DMS53 treated with DMSO at 0.1 percent for 48 hours (cell line): Measurements from ENCODE around the gene FANCE.
"Not testable (repeated sequence)": the region's sequence is repeated elsewhere in the genome, so short reads cannot be mapped to it uniquely, and the experiment has no call there.

Experiments
- DNase-seq: peaks from one replicate; lab custom pipeline; 2025; ENCODE audit not compliant: unreplicated experiment; lab: John Stamatoyannopoulos, UW

FANCE gene

DNA sequence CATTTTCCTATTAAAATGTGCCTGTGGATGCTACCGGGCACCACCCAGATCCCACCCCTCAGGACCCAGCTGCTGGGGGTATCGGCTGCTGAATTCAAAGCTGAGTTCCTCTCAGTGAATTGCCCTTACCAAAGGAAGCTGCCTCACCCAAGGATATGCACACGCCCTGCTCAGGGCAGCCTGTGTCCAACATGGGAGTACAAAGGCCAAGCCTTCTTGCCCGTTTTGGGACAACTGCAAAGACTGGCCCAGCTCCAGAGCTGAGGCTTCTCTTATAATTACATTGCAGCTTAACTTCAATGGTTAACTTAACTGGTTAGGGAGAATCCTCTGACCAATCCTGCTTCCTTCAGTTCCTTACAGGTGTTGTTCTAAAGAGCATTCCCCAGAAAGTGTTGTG, 19.8 kb upstream of the FANCE start:
- DNase-seq: no peak

DNA sequence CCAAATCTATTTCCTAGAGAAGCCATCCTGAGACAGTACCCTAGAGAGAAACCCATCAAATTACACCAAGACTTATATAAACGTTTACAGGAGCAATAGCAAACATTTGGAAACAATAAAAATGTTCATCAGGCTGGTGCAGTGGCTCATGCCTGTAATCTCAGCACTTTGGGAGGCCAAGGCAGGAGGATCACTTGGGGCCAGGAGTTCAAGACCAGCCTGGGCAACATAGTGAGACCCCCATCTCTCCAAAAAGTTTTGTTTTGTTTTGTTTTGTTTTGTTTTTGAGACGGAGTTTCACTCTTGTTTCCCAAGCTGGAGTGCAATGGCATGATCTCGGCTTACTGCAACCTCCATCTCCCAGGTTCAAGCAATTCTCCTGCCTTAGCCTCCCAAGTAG, 19.4 kb upstream of the FANCE start:
- DNase-seq: not testable (repeated sequence)

DNA sequence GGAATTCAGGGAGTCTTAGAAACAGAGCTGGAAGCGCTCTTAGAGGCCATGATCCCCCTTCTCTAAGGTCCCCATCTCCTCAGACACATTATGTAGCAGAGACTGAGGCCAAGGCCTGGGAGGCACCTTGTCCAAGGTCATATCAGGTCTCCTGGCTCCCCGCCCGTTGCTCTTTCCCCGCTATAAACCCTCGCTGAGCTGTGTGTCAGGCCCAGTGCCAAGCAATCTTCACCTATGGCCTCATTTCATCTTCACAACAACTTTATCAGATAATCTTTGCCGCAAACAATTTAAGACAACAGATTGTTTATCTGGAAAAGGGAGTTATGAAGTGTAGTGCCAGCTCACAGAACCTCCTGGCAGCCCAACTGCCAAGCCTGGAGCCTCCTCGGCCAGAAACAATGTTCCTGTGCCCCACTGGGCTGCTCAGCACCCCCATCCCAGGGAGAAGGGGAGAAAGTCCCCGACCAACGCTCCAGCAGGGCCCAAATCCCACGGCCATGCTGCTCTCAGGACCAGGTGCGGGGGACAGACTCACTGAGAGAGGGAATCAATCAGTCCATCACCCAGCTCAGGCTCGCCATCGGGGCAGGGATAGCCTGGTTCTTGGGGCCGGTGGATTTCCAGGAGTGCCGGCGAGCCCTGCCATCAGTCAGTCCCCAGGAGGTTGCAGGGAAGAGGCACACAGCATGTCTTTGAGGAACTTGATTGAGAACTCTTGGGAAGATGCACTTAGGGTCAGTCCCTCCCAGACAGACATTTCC, 16.9 kb upstream of the FANCE start:
- no peak for DNase-seq

DNA sequence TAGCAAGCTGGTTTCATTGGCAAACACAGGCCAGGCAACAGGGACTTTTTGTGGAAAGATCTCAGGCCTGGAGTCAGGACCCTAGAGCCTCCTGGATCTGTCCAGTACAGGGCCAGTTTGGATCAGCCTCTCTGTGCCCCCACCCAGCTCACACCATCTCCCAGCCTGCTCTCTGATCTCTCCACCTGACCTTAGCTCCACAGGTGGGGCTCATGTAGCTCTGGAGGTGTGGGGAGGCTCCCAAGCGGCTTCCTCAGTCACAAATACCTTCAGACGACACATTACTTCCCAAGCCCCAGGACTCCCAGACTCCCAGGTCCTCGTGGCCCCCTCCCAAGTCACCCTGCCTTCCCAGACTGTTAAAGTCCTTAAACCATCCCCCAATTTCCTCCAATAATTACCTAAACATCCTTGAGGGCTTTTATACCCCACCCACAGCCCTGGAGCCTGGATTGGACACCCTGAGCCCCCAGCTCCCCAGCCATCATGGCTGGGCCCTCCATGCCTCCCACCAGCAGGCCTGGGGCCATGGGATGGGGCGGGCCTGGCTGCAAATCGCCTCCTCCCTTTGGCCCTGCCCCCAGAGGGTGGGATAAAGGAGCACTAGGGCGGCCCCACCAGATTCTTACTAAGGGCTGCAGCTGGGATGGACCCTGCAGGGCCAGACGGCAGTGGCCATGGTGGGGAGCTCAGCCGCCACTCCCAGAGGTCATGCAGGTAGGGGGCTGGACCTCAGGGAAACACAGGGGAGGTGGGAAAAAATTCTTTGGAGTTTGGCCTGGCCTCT, 15.9 kb upstream of the FANCE start:
- DNase-seq: no peak

DNA sequence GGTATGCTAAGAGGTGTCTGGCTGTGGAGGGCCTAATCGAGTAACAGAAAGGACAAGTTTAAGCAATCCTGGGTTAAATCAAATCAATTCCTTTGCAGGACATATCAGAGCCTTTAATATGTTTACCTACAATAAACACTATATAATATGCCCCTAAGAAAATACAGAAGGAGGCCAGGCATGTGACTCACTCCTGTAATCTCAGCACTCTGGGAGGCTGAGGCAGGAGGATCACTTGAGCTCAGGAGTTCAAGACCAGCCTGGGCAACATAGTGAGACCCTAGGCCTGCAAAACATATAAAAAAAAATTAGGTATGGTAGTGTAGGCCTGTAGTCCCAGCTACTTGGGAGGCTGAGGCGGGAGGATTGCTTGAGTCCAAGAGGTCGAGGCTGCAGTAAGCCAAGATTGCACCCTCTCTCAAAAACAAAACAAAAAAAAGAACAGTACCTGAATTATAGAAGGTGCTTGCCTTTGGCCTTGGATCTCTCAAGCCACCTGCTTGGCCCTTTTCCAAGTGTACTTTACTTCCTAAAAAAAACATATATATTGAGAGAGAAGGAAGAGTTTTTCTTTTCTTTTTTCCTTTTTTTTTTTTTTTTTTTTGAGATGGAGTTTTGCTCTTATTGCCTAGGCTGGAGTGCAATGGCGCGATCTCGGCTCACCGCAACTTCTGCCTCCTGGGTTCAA, 13.6 kb upstream of the FANCE start:
- not testable (repeated sequence) for DNase-seq

DNA sequence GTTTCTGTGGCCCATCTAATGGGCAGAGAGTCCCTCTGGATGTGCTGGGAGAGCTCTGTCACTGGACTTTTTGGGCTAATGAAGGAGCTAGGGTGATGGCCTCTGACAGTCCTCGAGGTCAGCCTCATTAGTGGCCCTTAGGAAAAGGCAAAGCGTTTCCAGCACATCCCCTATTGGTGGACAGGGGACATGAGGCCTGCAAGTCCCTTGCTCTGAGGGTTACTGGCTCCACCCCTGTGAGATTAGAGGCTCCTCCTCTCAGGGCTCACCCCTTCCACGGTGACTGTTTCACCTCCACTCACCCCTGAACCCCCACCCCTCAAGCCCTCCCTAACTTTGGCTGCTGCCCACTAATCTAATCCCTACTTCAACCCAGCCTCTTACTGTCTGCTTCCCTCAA, 12.8 kb upstream of the FANCE start:
- DNase-seq: no peak

DNA sequence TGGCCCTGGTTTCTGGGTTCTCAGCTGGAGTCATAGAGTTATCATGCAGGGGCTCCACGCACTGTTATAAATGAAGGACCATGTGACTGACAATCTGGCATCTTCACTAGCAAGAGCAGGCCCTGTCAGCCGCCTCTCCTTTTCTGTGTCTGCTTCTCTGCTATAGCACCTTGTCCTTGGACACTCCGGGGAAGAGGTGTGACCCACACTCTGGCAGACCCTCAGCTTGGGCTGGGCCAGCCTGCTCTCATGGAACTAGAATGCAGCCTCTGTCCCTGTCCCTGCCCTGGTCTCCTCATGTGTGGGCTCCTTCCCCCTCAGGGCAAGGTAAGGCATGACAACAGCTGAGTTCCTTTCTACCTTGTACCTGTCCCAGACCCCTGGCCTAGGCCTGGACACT, 10.9 kb upstream of the FANCE start:
- no peak for DNase-seq

DNA sequence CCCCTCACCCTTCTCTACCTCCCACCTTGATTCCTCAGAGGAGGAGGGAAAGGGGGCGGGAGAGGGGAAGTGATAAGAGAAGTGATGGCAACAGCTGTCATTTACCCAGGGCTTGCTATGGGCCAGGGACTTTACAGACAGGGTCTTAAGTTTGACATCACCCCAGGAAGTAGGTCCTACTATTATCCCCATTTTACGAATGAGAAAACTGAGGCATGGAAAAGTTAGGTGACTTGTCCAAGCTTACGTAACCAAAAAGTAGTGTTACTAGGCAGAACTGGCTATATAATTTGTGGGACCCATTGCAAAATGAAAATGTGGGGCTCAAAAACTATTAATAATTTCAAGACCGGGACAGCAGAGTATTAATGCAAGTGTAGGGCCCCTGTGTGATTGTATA, 10.5 kb upstream of the FANCE start:
- DNase-seq: no peak

DNA sequence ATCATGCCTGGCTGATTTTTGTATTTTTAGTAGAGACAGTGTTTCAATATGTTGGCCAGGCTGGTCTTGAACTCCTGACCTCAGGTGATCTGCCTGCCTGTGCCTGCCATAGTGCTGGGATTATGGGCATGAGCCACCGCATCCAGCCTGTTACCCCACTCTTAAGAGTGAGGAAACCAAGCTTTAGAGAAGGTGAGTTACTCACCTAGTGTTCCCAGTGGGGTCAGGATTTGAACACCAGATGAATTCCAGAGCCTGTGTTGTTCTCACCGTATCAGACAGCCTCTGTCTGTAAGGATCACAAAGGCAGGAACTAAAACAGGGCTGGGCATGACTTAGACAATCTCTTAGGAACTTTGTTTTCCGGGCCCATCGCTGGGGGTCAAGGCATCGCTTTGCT, 9.4 kb upstream of the FANCE start:
- DNase-seq: no peak

DNA sequence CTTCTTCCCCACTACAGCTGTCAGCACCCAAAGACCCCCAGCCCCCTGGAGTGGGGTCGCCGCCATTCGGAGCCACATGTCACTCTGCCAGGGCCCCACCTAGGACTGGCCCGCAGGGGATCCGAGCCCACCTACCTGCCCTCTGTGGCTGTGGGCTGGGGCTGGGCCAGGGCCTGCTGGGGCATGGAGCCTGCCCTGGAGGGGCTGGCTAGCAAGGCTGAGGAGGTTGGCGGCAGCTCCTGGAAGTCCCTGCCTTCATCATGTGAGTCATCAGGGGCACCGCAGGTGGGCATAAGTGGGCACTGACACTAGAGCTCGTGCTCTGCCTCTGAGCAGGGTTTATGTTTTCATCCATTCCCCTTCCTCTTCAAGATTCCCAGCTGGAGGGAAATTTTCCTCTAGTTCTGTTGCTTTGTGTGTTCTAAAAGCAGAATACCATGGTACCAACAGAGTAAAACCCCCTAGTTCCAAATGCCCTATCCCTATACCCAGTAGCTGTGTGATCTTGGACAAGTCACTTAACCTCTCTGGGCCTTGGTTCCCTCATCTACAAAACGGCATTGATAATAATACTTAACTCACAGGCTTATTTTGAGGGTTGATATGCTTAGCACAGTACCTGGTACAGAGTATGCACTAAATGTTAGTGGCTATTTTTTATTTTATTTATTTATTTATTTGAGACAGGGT, 8.7 kb upstream of the FANCE start:
- no peak for DNase-seq

DNA sequence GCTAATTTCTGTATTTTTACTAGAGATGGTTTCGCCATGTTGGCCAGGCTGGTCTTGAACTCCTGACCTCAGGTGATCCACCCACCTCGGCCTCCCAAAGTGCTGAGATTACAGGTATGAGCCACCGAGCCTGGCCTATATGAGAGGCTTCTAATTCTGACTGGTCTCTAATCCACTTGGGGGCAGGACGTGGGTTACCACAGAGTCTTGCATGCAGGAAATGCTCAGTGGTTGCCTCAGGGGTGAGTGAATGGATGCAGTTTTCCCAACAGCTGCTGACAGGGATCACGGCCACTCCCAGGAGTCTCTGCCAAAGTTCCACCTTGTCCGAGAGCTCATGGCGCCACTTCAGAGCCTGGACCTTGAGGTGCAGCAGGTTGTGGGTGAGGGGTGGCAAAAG, 6.4 kb upstream of the FANCE start:
- no peak for DNase-seq

DNA sequence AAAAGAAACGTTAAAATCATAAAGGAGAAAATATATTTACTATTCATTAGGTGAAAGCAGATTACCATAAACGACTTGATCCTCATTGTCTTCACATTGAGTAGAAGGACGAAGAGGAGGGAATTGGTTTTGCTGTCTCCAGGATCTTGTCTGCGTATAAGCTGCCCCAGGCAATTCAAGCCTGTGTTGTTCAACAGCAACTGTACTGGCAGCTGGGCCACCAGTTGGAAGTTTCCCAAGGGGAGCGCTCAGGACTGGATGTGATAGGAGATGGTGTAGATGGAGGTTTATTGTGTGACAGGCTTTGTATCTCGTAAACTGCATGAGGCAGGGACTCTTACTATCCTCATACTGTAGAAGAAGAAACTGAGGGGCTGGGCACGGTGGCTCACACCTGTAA, 3.9 kb upstream of the FANCE start:
- no peak for DNase-seq

DNA sequence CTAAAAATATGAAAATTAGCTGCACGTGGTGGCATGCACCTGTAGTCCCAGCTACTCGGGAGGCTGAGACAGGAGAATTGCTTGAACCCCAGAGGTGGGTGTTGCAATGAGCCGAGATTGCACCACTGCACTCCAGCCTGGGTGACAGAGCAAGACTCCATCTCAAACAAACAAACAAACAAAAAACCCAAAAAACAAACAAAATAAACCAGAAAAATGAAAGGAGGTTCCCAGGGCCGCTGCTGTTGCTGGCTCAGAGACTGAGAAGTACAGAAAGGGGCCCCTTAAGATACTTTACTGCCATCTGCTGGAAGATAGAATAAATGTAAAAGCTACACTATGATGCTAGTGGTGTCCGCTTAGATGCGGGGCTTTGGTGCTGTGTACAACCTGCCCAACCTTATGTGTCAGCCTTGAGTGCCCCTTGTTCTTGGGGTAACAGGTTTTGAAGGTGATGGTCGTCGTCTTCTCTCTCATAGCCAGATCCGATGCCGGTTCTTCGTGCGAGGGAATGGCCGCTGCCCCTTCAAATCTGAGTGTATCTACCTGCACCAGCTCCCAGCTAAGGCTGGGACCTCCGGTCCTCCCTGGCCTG, 2.8 kb upstream of the FANCE start:
- peak; percentile 67 for DNase-seq

DNA sequence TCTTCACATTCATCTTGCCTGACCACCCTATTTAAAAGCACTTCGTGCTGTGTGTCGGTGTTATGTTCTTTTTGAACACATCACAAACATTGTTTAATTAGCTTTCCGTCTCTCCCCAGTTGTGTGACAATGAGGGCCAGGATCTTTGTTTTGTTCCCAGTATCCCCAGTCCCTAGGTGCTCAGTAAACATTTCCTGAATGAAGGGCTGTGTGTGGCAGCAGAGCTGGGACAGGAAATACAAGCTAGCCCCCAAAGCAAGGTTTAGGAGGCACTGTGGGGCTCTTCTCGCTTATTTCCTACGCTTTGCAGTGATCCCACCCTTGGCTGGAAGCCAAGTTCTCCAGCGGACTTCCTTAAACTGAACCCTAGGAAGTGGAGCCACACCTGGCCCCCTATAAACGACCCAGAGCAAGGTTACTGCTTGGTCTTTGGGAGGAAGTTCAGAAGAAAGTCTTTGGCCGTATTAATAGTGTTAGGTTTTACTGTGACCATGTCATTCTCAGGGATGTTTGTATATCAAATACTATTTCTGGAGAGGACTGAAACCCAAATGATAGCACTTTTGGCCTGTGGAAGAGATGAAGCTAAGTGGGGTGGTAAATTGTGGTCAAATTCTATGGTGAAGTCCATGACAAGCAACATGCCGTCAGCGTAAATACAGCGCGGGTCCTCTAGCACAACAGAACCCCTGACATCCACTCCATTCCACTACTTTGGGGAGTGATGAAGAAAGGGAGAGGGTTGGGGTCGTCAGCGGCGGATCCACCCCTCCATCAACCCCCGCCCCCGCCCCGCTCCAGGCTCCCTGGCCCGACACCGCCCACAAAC, 570 bp upstream of the FANCE start:
- DNase-seq: no peak

DNA sequence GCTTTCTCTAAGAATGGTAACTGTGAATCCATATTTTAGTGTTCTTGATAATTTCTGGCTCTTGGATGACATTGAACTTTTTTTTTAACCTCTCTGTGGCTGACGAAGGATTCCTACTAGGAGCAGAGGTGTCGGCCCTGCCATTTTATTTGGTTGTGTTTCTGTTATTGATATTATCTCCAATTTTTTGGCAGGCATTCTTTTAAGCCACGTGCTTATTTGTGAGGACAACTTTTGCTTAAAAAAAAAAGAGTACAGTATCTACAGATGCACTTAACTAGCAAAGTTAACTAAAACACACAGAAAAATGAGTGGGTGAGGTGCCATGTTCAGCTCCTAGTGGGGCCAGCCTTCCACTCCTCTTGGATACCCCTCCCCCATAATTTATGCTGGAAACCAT, 1.1 kb downstream of the FANCE start:
- no peak for DNase-seq

DNA sequence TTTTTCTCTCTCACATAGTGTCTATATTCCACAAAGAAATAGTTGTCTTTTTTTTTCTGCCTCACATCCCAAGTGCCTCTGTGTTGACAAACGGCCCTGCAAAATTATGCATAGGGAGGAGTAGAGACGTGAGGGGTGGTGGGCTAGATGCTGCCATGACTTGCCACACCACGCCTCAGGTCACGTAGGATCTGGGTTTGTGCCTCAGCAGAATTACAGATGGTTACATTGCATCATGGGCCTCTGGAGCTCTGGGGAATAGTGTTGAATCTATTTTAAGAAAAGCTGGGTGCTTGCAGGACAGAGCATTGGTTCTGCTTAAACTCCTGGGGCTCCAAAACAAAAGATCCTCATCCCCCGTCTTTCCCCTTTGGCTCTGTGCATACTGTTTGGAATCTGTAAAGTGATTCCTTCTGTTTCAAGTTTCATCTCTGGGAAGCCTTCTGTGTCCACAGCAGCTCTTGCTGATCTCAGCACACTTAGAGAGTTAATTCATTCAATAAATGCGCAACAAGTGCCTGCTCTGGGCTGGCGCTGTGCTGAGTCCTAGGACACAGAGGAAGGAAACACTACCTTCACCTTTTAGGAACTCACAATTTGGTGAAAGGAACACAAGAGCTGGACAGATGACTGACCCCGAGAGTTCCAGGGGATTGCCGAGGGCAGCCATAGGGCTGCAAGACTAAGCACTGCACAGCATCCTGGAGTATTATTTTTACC, 2.4 kb downstream of the FANCE start:
- DNase-seq: no peak

DNA sequence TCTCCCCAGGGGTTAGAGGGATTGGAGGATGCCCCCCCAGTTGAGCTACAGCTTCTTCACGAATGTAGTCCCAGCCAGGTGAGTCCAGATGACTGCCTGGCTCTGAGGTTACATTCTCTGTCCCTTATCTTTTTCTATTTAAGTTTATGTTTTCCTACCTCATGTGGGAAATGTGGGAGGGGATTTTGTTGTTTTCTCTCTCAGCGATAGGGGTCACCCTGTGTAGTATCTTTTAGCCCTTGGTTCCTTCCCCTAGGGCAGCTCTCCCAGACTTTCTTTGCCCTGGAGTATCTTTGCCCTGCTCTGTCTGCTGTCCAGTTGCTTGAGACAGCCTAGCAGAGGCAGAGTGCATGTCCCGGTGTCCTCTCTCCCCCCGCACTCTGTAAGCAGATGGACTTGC, 5.8 kb downstream of the FANCE start:
- no peak for DNase-seq

DNA sequence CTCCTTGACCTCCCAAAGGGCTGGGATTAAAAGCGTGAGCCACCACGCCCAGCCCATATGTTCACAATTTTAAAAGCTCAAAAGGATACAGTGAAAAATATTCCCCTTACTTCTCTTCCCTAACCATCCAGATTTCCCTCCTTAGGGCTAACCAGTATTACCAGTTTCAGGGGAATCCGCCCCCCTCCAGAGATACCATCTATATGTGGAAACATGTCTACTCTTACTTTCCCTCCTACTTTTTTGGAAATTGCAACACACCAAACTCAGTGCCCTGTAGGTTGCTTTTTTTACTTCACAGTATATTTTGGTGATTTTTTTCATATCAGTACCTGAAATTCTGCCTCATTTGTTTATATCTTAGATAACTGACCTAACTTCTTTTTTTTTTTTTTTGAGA, 9.1 kb downstream of the FANCE start:
- no peak for DNase-seq

DNA sequence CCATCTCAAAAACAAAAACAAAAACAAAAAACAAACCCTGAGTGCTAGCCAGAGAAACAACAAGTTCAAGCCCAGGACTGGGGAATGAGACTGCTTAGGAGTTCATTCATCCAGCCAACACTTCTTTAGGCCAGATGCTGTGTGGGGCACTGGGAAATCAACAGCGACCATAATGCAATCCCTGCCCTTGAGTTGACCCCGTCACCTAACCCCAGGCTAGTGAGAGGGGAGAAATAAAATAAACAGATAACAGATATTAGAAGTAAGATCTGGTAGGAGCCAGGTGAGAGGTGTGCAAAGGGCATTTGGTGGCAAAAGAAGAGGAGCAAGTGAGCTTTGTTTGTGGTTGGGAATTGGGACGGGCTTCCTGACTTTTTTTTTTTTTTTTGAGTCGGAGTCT, 11.2 kb downstream of the FANCE start:
- DNase-seq: no peak

DNA sequence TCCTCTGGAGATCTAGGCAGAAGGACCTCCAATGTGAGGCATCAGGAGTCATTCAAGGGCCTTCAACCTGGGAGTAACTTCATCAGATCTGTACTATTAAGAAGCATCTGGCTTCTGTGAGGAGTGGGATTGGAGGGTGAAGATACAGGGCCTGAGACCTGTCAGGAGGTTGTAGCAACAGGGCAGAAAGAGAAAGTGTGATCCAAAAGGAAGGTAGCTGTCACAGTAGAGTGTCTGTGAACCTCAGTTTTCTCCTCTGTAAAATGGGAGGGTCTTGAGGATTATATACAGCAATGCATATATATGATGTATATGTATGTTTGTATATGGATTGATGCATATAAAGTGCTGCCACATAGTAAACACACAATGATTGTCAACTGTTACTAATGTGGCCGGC, 13.5 kb downstream of the FANCE start:
- no peak for DNase-seq
